GM18505 (cell line): Measurements from ENCODE around the gene POLK.
"Not testable (repeated sequence)": the region's sequence is repeated elsewhere in the genome, so short reads cannot be mapped to it uniquely, and the experiment has no call there.

Experiments used
- ATAC-seq: cut with Tn5 transposase; IDR thresholded peaks from one replicate; pipeline ENCODE4 v1.9.1; 2021; ENCODE audit not compliant: unreplicated experiment
- POLR2A ChIP-seq: IDR thresholded peaks from 4 replicates; pipeline ENCODE4 v1.6.1; 2011; ENCODE audit warnings: borderline replicate concordance; ENCODE audit not compliant: insufficient read depth, insufficient read length; ENCODE audit errors: extremely low read depth

Gene POLK

GRCh38 chr5:75522542-75522941 lies 10.9 kb downstream of the POLK start:
- ATAC-seq: no peak
- no peak for TF ChIP-seq POLR2A

GRCh38 chr5:75523275-75523674 lies 11.6 kb downstream of the POLK start:
- no peak for ATAC-seq
- no peak for TF ChIP-seq POLR2A

- ATAC-seq: peak; percentile 82
- TF ChIP-seq POLR2A: no peak
Measured at GRCh38 chr5:75524071-75524470, 12.4 kb downstream of the POLK start.

- no peak for TF ChIP-seq POLR2A
- ATAC-seq: no peak
Measured at GRCh38 chr5:75524591-75524990, 12.9 kb downstream of the POLK start.

GRCh38 chr5:75525344-75525743 lies 13.7 kb downstream of the POLK start:
- no peak for ATAC-seq
- TF ChIP-seq POLR2A: no peak

- no peak for ATAC-seq
- TF ChIP-seq POLR2A: no peak
Measured at GRCh38 chr5:75526070-75526469, 14.4 kb downstream of the POLK start.

GRCh38 chr5:75529185-75529584 lies 17.5 kb downstream of the POLK start:
- TF ChIP-seq POLR2A: no peak
- ATAC-seq: no peak

- ATAC-seq: no peak
Measured at GRCh38 chr5:75532190-75532589, 20.5 kb downstream of the POLK start.

GRCh38 chr5:75533716-75534115 lies 22.0 kb downstream of the POLK start:
- ATAC-seq: not testable (repeated sequence)

More at GRCh38 chr5:75532190-75532589, 20.5 kb downstream of the POLK start:
- no peak for TF ChIP-seq POLR2A

GRCh38 chr5:75534734-75535133 lies 23.0 kb downstream of the POLK start:
- no peak for TF ChIP-seq POLR2A
- no peak for ATAC-seq

GRCh38 chr5:75536147-75536546 lies 24.5 kb downstream of the POLK start:
- no peak for ATAC-seq
- TF ChIP-seq POLR2A: no peak

GRCh38 chr5:75536694-75537360 lies 25.1 kb downstream of the POLK start:
- TF ChIP-seq POLR2A: no peak
- no peak for ATAC-seq

GRCh38 chr5:75538211-75538610 lies 26.5 kb downstream of the POLK start:
- no peak for TF ChIP-seq POLR2A
- ATAC-seq: no peak

GRCh38 chr5:75545131-75545530 lies 33.4 kb downstream of the POLK start:
- TF ChIP-seq POLR2A: no peak
- no peak for ATAC-seq

GRCh38 chr5:75546830-75547229 lies 35.1 kb downstream of the POLK start:
- no peak for ATAC-seq
- TF ChIP-seq POLR2A: no peak
